ENCODE data around the gene YIPF3.
"Not testable (repeated sequence)": the region's sequence is repeated elsewhere in the genome, so short reads cannot be mapped to it uniquely, and the experiment has no call there.

YIPF3 gene

GRCh38 chr6:43516697-43517504 is at the start of gene YIPF3, which contains the start of gene POLR1C:
Gene YIPF3, minus strand, starts transcription at chr6:43516926. Its CDS starts 119 bp downstream, at chr6:43516807.
Gene POLR1C, plus strand, starts transcription at chr6:43517089. Its CDS starts 21 bp downstream, at chr6:43517110.
- peak; percentile 90 to 92 for DNase-seq (ENCODE audit: low read depth in 2 of 2)

- no peak for DNase-seq (ENCODE audit: low read depth in 2 of 2)
These were observed 42.6 kb upstream of the YIPF3 start for GRCh38 chr6:43559328-43559727.

- DNase-seq (ENCODE audit: low read depth in 2 of 2), result not testable (repeated sequence)
These were observed 40.9 kb upstream of the YIPF3 start for GRCh38 chr6:43557620-43558019.

GRCh38 chr6:43547222-43547621 is 30.5 kb upstream of the YIPF3 start:
- DNase-seq (ENCODE audit: low read depth in 2 of 2), result no peak

GRCh38 chr6:43544461-43544860 is 27.7 kb upstream of the YIPF3 start:
- DNase-seq (ENCODE audit: low read depth in 2 of 2), result no peak

- DNase-seq (ENCODE audit: low read depth in 2 of 2), result no peak
These were observed 25.2 kb upstream of the YIPF3 start for GRCh38 chr6:43541774-43542471.

- no peak for DNase-seq (ENCODE audit: low read depth in 2 of 2)
These were observed 23.8 kb upstream of the YIPF3 start for GRCh38 chr6:43540507-43540906.

GRCh38 chr6:43539409-43539808 is 22.7 kb upstream of the YIPF3 start:
- DNase-seq (ENCODE audit: low read depth in 2 of 2), result not testable (repeated sequence)

GRCh38 chr6:43538986-43539385 is 22.3 kb upstream of the YIPF3 start:
- not testable (repeated sequence) for DNase-seq (ENCODE audit: low read depth in 2 of 2)

- DNase-seq (ENCODE audit: low read depth in 2 of 2), result no peak
These were observed 15.5 kb upstream of the YIPF3 start for GRCh38 chr6:43532201-43532600.

GRCh38 chr6:43524483-43524961 is 7.8 kb upstream of the YIPF3 start:
- no peak for DNase-seq (ENCODE audit: low read depth in 2 of 2)

- DNase-seq (ENCODE audit: low read depth in 2 of 2), result no peak
These were observed 6.6 kb upstream of the YIPF3 start for GRCh38 chr6:43523284-43523683.

- DNase-seq (ENCODE audit: low read depth in 2 of 2), result no peak
These were observed 6.0 kb upstream of the YIPF3 start for GRCh38 chr6:43522547-43523261.

GRCh38 chr6:43521836-43522235 is 5.1 kb upstream of the YIPF3 start:
- no peak for DNase-seq (ENCODE audit: low read depth in 2 of 2)

GRCh38 chr6:43520097-43520496 is 3.4 kb upstream of the YIPF3 start:
- no peak for DNase-seq (ENCODE audit: low read depth in 2 of 2)

- DNase-seq (ENCODE audit: low read depth in 2 of 2), result no peak
These were observed 1.0 kb upstream of the YIPF3 start for GRCh38 chr6:43517505-43518357.

- no peak for DNase-seq (ENCODE audit: low read depth in 2 of 2)
These were observed 394 bp downstream of the YIPF3 start for GRCh38 chr6:43516367-43516696.

GRCh38 chr6:43515808-43516207 is 918 bp downstream of the YIPF3 start:
- no peak for DNase-seq (ENCODE audit: low read depth in 2 of 2)

- DNase-seq (ENCODE audit: low read depth in 2 of 2), result no peak
These were observed 4.8 kb downstream of the YIPF3 start for GRCh38 chr6:43511824-43512415.

GRCh38 chr6:43510827-43511163 is 5.9 kb downstream of the YIPF3 start:
- DNase-seq (ENCODE audit: low read depth in 2 of 2), result no peak
